Measurements from ENCODE around the gene RBM5.

The RBM5 gene

GRCh38 chr3:50122071-50122470 is 33.4 kb downstream of the RBM5 start:
- no peak for DNase-seq

GRCh38 chr3:50122661-50123391 is 34.1 kb downstream of the RBM5 start:
- no peak for DNase-seq

- DNase-seq = no peak
Observed at GRCh38 chr3:50123394-50124051, 34.8 kb downstream of the RBM5 start.

- no peak for DNase-seq
Observed at GRCh38 chr3:50124052-50124799, 35.5 kb downstream of the RBM5 start.

- no peak for DNase-seq
Observed at GRCh38 chr3:50124800-50125178, 36.1 kb downstream of the RBM5 start.

GRCh38 chr3:50125541-50126286 is 37.0 kb downstream of the RBM5 start:
- no peak for DNase-seq

GRCh38 chr3:50126287-50127211 is 37.8 kb downstream of the RBM5 start:
- no peak for DNase-seq

- no peak for DNase-seq
Observed at GRCh38 chr3:50127251-50127691, 38.6 kb downstream of the RBM5 start.

- DNase-seq = no peak
Observed at GRCh38 chr3:50128001-50128400, 39.3 kb downstream of the RBM5 start.

GRCh38 chr3:50130436-50130835 is 41.7 kb downstream of the RBM5 start:
- DNase-seq = no peak

GRCh38 chr3:50132421-50133282 is 43.9 kb downstream of the RBM5 start:
- DNase-seq = no peak

GRCh38 chr3:50133283-50133615 is 44.5 kb downstream of the RBM5 start:
- no peak for DNase-seq

GRCh38 chr3:50134367-50134766 is 45.6 kb downstream of the RBM5 start:
- no peak for DNase-seq

- DNase-seq = no peak
Observed at GRCh38 chr3:50135964-50136363, 47.2 kb downstream of the RBM5 start.

- no peak for DNase-seq
Observed at GRCh38 chr3:50136714-50137405, 48.1 kb downstream of the RBM5 start.

- DNase-seq = no peak
Observed at GRCh38 chr3:50137531-50137930, 48.8 kb downstream of the RBM5 start.

GRCh38 chr3:50138266-50139200 is 49.8 kb downstream of the RBM5 start:
- DNase-seq = no peak

- DNase-seq = no peak
Observed at GRCh38 chr3:50139308-50139707, 50.6 kb downstream of the RBM5 start.

- no peak for DNase-seq
Observed at GRCh38 chr3:50139718-50140423, 51.2 kb downstream of the RBM5 start.

Measured in GF-D8 (cell line).